Lower leg skin (tissue), 4 donors: ENCODE results near the gene TMEM254. TPM values are rescaled to one million over a fixed set of nuclear protein-coding genes. Genes with fewer than 3 reads are reported as not detected.
"Not testable (repeated sequence)": the region's sequence is repeated elsewhere in the genome, so short reads cannot be mapped to it uniquely, and the experiment has no call there.

Experiments used
- DNase-seq, 2 donors: peaks; one replicate each; pipeline ENCODE4 v3.0.0-alpha.2; 2019; ENCODE audit warnings: low spot score in 2 of 2
- H3K4me3 ChIP-seq: fragments of 200-600 bp; sonication (generic); 2 replicates; pipeline ENCODE4 v1.5.1; 2017; ENCODE audit warnings: mild to moderate bottlenecking, low read depth; ENCODE audit not compliant: poor library complexity, severe bottlenecking
- CTCF ChIP-seq, 3 donors: fragments of 450-650 bp; IDR thresholded peaks; one replicate each; pipeline ENCODE4 v1.5.1; 2016; ENCODE audit warnings: antibody characterized with exemption in 3 of 3, mild to moderate bottlenecking in 3 of 3, moderate library complexity in 2 of 3
- POLR2A ChIP-seq, 2 donors: fragments of 450-650 bp; IDR thresholded peaks; one replicate each; pipeline ENCODE4 v1.6.1; 2016 to 2017; ENCODE audit warnings: antibody characterized with exemption in 2 of 2, mild to moderate bottlenecking in 1 of 2, moderate library complexity in 1 of 2
- WGBS, 2 donors: methylation state at CpG; one replicate each; pipeline ENCODE4 v1.1.5; 2018; 5-methylcytosine and 5-hydroxymethylcytosine counted together
- intact Hi-C: fragments of 100-400 bp; cut with DNase I; formaldehyde crosslinking; loops from one replicate; pipeline ENCODE4 v1.15.0; 2023; ENCODE audit warnings: low total_unique reads
- total RNA-seq, 4 donors: library from RNA; depleted of rRNA; stranded (reverse); fragments of >200 nt; gene quantifications; one replicate each; pipeline ENCODE4 v1.1.0, GENCODE V29; 2016

Gene TMEM254
- total RNA-seq, 4 donors from 2014 or later = 30.9 to 74.4 (median 48.6) TPM

- intact Hi-C loops = no loop called here
- peak overlapping the region; percentile 45 for H3K4me3 ChIP-seq
- DNase-seq = peak; percentile 55 to 93
- TF ChIP-seq POLR2A (IDR thresholded peaks at IDR 0.05) = no peak
- TF ChIP-seq CTCF (IDR thresholded peaks at IDR 0.05) = no peak
- WGBS, 2 donors = 6% methylated on average over 6 of the region's 6 CpGs
Measured at GRCh38 chr10:80133206-80133605, 54.7 kb downstream of the TMEM254 start.

DNA sequence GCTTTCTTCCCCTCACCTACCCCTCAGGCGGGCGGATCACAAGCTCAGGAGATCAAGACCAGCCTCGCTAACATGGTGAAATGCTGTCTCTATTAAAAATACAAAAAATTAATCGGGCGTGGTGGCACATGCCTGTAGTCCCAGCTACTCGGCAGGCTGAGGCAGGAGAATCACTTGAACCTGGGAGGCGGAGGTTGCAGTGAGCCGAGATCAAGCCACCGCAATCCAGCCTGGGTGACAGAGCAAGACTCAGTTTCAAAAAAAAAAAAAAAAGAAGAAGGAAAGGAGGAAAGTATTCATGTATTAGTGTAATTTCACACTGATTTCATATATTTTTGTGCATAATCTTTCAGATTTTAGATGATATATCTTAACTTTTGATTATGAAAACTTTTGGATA lies 55.2 kb downstream of the TMEM254 start:
- intact Hi-C loops, H3K4me3 ChIP-seq, DNase-seq: not testable (repeated sequence)
- WGBS, 2 donors = 20 to 48% methylated on average over 9 of the region's 9 CpGs

DNA sequence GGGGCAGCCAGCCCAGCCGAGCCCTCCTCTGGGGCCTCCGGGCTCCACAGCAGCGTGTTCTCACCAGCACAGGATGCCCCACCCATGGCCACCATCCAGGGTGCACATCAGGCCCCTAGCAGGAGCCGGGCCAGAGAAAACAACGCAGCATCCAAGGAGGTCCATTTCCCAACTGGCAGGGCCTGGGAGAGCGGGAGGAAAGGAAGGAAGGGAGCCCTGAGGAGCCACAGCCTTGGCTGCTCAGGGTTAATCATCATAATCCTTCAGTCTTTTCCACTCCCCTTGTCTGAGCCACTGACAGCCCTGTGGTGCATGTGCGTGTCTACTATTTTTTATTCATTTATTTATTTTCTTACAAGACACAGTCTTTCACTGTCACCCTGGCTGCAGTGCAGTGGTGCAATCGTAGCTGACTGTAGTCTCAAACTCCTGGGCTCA lies 57.7 kb downstream of the TMEM254 start:
- peak; percentile 81 to 98 for DNase-seq

GRCh38 chr10:80137031-80137862 lies 58.8 kb downstream of the TMEM254 start:
- intact Hi-C loops = no loop called here
- no peak overlapping the region for H3K4me3 ChIP-seq
- 40 to 52% methylated on average over 14 of the region's 14 CpGs for WGBS, 2 donors
- TF ChIP-seq CTCF (IDR thresholded peaks at IDR 0.05) = no peak
- no peak for TF ChIP-seq POLR2A (IDR thresholded peaks at IDR 0.05)
- peak in 1 of 2 donors; percentile 55 for DNase-seq

More for the DNA sequence above, 57.7 kb downstream of the TMEM254 start:
- 12 to 29% methylated on average over 7 to 8 of the region's 8 CpGs for WGBS, 2 donors
- TF ChIP-seq CTCF (IDR thresholded peaks at IDR 0.05) (no peak), POLR2A (IDR thresholded peaks at IDR 0.05) (no peak)
- no peak overlapping the region for H3K4me3 ChIP-seq
- intact Hi-C loops = no loop called here

DNA sequence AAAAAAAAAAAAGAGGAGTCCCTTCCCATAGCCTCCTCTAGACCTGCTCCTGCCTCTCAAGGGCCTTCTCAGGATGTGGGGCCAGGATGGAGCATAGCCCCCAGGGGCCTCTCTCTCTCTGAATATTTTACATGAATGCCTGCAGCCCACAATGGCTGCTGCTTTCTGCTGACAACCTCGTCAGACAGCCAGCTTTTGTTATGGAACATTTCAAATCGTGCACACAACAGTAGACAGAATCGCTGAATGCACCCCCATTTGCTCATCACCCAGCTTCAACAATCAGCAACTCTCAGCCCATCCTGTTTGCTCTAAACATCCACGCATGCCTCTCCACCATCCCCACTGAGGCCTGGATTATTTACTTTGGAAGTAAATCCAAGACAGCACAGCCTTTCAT lies 59.5 kb downstream of the TMEM254 start:
- 56 to 60% methylated on average over 4 of the region's 4 CpGs for WGBS, 2 donors
- no peak overlapping the region for H3K4me3 ChIP-seq
- intact Hi-C loops = no loop called here
- DNase-seq = peak in 1 of 2 donors; percentile 70
- no peak for TF ChIP-seq POLR2A (IDR thresholded peaks at IDR 0.05)
- no peak for TF ChIP-seq CTCF (IDR thresholded peaks at IDR 0.05)

DNA sequence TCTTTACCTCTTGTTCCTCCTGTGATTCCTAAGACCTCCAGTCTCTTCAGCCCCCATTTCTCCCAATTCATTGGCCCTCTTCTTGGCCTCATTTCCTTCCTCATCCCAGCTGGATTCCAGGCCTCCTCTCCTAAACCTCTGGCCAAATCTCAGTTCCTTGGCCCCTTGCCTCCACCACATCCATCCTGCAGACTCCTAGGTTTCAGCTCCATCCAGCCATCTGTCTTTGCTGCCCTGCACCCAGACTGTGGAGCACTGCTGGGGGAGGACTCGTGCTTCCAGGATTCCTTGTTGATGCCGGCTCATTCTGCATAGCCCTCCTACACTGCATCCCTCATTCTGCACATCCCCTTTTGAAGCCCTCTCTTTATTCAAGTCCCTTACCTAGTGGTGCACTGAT lies 60.8 kb downstream of the TMEM254 start:
- WGBS, 2 donors = 77 to 88% methylated on average over 2 of the region's 2 CpGs
- DNase-seq = peak in 1 of 2 donors; percentile 68
- intact Hi-C loops = no loop called here
- no peak for TF ChIP-seq POLR2A (IDR thresholded peaks at IDR 0.05)
- TF ChIP-seq CTCF (IDR thresholded peaks at IDR 0.05) = no peak
- H3K4me3 ChIP-seq = no peak overlapping the region
